Stimulated activated CD8-positive, alpha-beta memory T cell treated with anti-CD3 and anti-CD28 coated beads, Interleukin-4, amount 100 ng/mL, for 1 hour (primary cell): Measurements from ENCODE around the gene KIAA1217.

Experiments used
- DNase-seq, 2 donors: peaks; one replicate each; pipeline ENCODE4 v3.0.0-alpha.2; 2020; ENCODE audit warnings: low read depth in 2 of 2, low spot score in 1 of 2

The KIAA1217 gene

GRCh38 chr10:24358022-24358421 is 149.1 kb downstream of the KIAA1217 start:
- DNase-seq, result no peak

GRCh38 chr10:24360282-24361127 is 151.6 kb downstream of the KIAA1217 start:
- no peak for DNase-seq

- DNase-seq, result no peak
Observed at GRCh38 chr10:24363070-24363469, 154.1 kb downstream of the KIAA1217 start.

GRCh38 chr10:24367688-24368087 is 158.8 kb downstream of the KIAA1217 start:
- no peak for DNase-seq

- DNase-seq, result no peak
Observed at GRCh38 chr10:24370877-24371276, 161.9 kb downstream of the KIAA1217 start.

GRCh38 chr10:24371396-24371795 is 162.5 kb downstream of the KIAA1217 start:
- no peak for DNase-seq

GRCh38 chr10:24374134-24374915 is 165.4 kb downstream of the KIAA1217 start:
- no peak for DNase-seq

- DNase-seq, result no peak
Observed at GRCh38 chr10:24375510-24375909, 166.6 kb downstream of the KIAA1217 start.

- DNase-seq, result no peak
Observed at GRCh38 chr10:24376731-24377130, 167.8 kb downstream of the KIAA1217 start.

GRCh38 chr10:24378126-24378920 is 169.4 kb downstream of the KIAA1217 start:
- DNase-seq, result no peak

GRCh38 chr10:24381235-24382010 is 172.5 kb downstream of the KIAA1217 start:
- no peak for DNase-seq

- no peak for DNase-seq
Observed at GRCh38 chr10:24382045-24382444, 173.1 kb downstream of the KIAA1217 start.

GRCh38 chr10:24382596-24382978 is 173.6 kb downstream of the KIAA1217 start:
- DNase-seq, result no peak

- no peak for DNase-seq
Observed at GRCh38 chr10:24382979-24383663, 174.2 kb downstream of the KIAA1217 start.

- DNase-seq, result no peak
Observed at GRCh38 chr10:24383681-24384106, 174.8 kb downstream of the KIAA1217 start.

GRCh38 chr10:24384954-24385353 is 176.0 kb downstream of the KIAA1217 start:
- no peak for DNase-seq

- DNase-seq, result no peak
Observed at GRCh38 chr10:24385776-24386175, 176.8 kb downstream of the KIAA1217 start.

- no peak for DNase-seq
Observed at GRCh38 chr10:24390146-24390700, 181.3 kb downstream of the KIAA1217 start.

GRCh38 chr10:24390746-24391145 is 181.8 kb downstream of the KIAA1217 start:
- DNase-seq, result no peak

GRCh38 chr10:24393201-24393600 is 184.3 kb downstream of the KIAA1217 start:
- no peak for DNase-seq
